Renal pelvis (tissue), 4 donors: ENCODE results near the gene CSTB. TPM values are rescaled to one million over a fixed set of nuclear protein-coding genes. Genes with fewer than 3 reads are reported as not detected.

Source experiments
- DNase-seq: peaks from one replicate; pipeline ENCODE4 v3.0.0-alpha.2; 2013
- polyA plus RNA-seq, 3 donors: library from polyadenylated mRNA; unstranded; fragments of 120-200 nt; gene quantifications; one replicate each; pipeline ENCODE4 v1.2.1, GENCODE V29; 2013; ENCODE audit not compliant: insufficient read length in 3 of 3

Gene CSTB
- polyA plus RNA-seq, 3 donors, result 49.0 to 51.3 (median 49.0) TPM

- DNase-seq, result no peak
These were observed 23.3 kb upstream of the CSTB start for GRCh38 chr21:43799301-43799840.

GRCh38 chr21:43797925-43798715 is 22.0 kb upstream of the CSTB start:
- no peak for DNase-seq

DNA sequence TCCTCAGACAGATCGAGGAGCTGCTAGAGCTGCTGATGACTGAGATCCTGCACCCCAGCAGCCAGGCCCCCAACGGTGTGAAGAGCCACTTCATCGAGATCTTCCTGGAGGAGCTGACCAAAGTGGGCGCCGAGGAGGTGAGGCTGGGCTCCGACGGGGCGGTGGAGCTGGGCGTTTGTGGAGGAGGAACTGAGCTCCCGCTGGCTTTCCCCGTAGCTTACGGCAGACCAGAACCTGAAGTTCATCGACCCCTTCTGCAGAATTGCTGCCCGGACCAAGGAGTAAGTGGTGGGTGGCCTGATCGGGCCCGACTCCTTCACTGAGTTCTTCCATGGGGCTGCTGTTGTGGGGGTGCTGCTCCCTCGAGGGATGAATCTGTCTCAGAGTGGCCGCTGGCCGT is 21.3 kb upstream of the CSTB start:
- DNase-seq, result no peak

DNA sequence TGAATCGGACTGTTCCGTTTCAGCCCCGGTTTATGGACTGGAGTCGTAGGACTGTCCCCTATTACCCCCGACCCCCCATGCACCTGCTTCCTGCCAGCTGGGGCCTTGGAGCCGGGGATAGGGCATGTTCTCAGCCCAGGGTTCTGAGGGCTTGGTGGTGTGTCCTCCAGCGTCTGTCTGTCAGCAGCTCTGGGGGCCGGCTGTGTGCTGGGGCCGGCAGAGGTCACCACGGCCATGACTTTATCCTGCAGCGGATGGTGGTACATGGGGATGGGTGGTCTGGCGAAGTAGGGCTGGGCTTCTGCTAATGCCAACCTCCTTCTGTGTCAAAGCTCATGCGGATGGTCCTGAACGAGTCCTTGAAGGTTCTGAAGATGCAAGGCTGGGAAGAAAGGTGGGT is 18.7 kb upstream of the CSTB start:
- no peak for DNase-seq

- no peak for DNase-seq
These were observed 18.2 kb upstream of the CSTB start for GRCh38 chr21:43794311-43794710.

GRCh38 chr21:43793243-43793642 is 17.1 kb upstream of the CSTB start:
- DNase-seq, result no peak

DNA sequence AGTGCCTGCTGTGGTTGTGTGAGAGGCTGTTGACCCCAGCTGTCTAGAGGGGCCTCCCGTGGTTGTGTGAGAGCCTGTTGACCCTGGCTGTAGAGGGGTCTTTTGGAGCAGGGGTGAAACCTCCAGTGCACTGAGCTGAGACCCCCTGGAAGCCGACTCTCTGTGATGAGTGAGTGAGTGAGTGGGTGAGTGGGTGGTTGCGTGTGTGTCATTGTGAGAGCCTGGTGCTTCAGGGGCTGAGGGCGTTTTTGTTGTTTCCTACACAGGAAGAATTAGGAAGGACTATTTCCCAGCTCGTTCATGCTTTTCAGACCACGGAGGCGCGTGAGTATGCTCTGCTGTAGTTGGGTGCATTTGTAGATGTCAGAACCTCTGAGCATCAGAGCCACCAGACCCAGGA is 16.3 kb upstream of the CSTB start:
- no peak for DNase-seq

DNA sequence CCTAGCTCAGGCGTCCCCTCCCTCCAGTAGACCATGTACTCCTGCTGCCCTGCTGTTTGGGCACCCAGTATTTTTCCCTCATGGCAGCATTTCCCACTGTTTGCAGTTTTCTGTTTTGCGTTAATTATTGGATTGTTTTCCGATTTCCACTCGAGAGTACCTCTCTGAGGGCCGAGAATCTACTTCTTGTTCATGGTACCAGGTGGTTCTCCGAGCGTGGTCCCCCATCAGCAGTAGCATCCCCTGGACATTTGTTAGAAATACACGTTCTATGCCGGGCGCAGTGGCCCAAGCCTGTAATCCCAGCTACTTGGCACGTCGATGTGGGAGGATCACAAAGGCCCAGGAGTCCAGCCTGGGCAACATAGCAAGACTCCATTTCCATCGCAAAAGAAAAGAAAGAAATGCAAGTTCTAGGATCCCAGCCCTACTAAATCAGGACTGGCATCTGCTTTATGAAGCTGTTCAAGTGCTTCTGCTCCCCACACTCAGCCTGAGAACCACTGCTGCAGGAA is 14.0 kb upstream of the CSTB start:
- no peak for DNase-seq

DNA sequence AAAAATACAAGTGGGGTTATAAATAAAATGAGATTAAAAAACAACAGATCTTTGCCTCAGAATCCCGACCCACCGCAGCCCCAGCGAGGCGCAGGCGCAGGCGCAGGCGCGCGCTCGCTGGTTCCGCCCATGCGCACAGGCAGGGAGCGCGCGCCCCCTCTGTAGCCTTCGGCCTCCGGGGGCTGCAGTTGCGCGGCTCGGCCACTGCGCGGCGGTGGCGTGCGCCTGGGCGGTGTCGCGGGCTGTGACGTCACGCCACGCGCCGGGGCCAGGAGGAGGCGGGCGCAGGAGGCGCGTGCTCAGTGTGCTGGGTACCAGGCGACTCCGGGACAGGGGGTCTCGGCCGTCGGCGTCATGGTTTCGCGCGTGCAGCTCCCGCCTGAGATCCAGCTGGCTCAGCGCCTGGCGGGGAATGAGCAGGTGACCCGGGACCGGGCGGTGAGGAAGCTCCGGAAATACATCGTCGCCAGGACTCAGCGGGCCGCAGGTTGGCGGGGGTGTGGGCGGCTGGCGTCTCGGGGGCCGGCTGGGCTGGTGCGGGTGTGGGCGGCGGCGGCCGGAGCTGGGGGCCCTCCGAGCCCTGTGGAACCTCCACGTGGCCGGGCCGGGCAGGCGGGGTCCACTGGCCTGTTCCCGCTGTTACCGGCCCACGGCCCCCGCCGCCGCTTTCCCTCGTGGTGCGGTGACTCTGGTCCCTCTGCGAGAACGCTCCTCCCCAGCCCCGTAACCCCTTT is 13.3 kb upstream of the CSTB start, which contains the start of gene RRP1:
TSS of gene RRP1 (plus strand) at position 302 of the 734 bp plus-strand sequence. CDS start at position 355, 53 bp downstream.
- DNase-seq, result peak; percentile 91

- DNase-seq, result no peak
These were observed 10.8 kb upstream of the CSTB start for GRCh38 chr21:43786807-43787440.

- no peak for DNase-seq
These were observed 10.2 kb upstream of the CSTB start for GRCh38 chr21:43786300-43786806.

GRCh38 chr21:43785134-43785533 is 9.0 kb upstream of the CSTB start:
- DNase-seq, result no peak

GRCh38 chr21:43783098-43783700 is 7.1 kb upstream of the CSTB start:
- DNase-seq, result no peak

- no peak for DNase-seq
These were observed 6.5 kb upstream of the CSTB start for GRCh38 chr21:43782431-43783097.

- DNase-seq, result no peak
These were observed 5.7 kb upstream of the CSTB start for GRCh38 chr21:43781846-43782245.

DNA sequence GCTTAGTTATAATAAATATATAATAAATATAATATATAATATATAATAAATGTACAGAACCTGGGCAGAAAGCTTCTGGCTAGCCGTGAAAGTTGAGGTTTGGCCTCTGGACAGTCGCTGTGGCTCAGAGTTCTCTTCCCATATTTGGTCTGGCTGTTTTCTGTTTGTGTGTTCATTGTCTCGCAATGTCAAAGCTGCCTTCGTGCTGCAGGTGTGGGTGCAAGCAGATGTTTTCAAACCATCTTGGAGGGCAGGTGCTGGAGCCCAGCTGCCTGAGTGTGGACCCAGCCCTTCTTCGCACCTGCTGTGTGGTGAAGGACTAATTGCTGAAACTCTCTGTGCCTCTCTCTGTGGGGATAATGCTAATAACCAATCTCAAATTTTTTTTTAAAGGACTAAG is 3.6 kb upstream of the CSTB start:
- no peak for DNase-seq

GRCh38 chr21:43778469-43779335 is 2.6 kb upstream of the CSTB start:
- no peak for DNase-seq

DNA sequence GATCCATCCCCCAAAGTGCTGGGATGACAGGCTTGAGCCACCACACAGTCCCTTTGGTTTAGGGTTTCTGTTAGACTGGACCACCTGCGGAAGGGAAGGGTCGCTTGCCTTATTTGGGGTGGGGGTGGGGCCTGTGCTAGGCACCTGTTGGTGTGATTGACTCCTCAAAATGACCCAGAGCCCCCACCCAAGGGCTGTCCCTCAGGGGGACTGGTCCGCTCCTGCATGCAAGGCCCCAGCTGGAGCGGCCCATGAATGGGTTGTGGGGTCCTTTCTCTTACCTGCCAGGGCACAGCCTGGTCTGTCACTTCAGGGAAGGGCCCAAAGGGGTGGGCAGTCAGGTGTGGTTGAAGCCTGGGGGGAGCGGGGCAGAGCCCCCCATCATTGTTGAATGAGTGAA is 1.8 kb upstream of the CSTB start:
- no peak for DNase-seq

GRCh38 chr21:43775190-43775589 is 918 bp downstream of the CSTB start:
- DNase-seq, result no peak

DNA sequence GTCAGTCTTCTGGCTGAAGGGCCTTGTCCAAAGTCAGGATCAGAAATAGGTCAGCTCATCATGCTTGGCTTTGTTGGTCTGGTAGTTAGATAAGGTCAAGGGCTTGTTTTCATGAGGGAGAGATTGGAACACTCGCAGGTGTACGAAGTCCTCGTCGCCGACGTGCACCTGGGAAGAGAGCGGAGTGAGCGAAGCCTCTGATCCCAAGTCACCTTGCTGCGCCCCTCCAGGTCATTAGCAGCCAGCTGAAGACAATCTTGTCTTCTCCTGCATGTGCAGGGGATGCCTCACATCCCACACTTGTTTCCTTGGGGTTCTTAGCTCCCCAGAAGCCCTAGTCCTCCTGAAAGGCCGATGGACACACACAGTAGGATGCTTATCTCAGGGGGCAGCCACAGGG is 1.9 kb downstream of the CSTB start:
- DNase-seq, result no peak
